H54 (cell line): ENCODE measurements around the gene ST6GALNAC6.
"Not testable (repeated sequence)": the region's sequence is repeated elsewhere in the genome, so short reads cannot be mapped to it uniquely, and the experiment has no call there.

ENCODE experiments used
- DNase-seq: peaks from one replicate; pipeline ENCODE4 v3.0.0; 2011; ENCODE audit warnings: low spot score, mixed read lengths; ENCODE audit not compliant: insufficient read length
- FAIRE-seq: peaks from 3 replicates; lab custom pipeline; 2011; peaks lifted over from hg19 to GRCh38; lab: Jason Lieb, UNC
- POLR2A ChIP-seq: IDR thresholded peaks from 2 replicates; pipeline ENCODE4 v1.6.1; 2011; ENCODE audit warnings: low read depth, mild to moderate bottlenecking, low read length

ST6GALNAC6 gene

DNA sequence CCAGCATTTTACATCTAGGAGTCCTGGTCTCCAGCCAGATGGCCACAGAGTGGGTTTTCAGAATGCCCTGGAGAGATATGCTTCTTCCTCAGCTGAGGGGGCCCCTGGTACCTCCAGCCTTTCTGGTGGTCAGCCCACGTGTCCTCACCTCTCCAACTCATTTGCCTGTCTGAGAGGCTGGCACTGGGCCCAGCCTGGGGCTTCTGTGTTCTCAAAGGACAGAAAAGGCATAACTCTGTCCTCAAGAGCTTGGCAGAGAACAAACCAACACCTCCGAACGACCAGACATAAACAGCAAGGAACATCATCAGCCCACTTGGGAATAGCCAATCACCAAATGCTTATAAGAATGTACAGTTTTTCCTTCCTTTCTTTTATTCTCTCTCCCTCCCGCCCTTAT lies 62.1 kb downstream of the ST6GALNAC6 start:
- no peak for DNase-seq
- no peak for FAIRE-seq
- no peak for TF ChIP-seq POLR2A

DNA sequence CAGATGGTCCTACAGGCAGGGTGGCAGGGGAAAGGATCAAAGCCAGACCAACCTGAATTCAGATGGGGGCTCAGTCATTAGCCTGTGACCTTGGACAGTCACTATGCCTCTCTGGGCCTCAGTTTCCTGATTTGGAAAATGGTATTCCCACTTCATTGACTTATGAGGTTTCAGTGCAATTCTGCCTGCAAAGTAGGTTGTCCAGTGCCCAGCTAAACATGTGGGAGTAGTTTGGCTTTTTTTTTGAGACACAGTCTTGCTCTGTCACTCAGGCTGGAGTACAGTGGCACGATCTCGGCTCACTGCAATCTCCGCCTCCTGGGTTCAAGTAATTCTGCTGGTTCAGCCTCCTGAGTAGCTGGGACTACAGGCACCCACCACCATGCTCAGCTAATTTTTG lies 62.8 kb downstream of the ST6GALNAC6 start:
- FAIRE-seq, DNase-seq: not testable (repeated sequence)

DNA sequence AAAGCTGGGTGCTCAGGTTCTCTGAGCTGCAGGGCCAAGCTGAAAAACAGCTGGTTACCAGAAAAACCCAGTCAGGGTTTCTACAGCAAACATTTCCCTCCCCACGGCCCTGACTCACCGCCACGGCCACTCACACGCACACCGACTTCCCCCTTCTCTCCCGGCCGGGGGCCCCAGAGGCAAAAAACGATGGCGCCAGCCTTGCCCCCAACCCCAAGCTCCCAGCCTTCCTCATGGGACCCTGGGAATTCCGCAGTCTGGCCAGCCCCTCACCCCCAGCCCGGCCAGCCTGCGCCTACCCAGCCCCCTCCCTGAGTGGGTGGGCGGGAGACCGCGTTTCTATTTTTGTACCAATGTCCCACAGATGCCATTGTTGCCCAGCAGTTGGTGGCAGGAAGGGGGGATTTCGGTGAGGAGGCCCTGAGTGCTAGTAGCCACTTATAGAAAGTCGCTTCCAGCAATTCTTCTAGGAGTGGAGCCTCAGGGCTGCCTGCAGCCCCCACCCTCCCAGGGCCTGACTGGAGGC lies 63.3 kb downstream of the ST6GALNAC6 start:
- no peak for DNase-seq
- TF ChIP-seq POLR2A, result no peak
- no peak for FAIRE-seq
